ENCODE measurements around the gene UCKL1. TPM values are rescaled to one million over a fixed set of nuclear protein-coding genes. Genes with fewer than 3 reads are reported as not detected.

The UCKL1 gene
- total RNA-seq, 2 donors from 2014 or later, result 41.6 to 42.5 TPM

DNA sequence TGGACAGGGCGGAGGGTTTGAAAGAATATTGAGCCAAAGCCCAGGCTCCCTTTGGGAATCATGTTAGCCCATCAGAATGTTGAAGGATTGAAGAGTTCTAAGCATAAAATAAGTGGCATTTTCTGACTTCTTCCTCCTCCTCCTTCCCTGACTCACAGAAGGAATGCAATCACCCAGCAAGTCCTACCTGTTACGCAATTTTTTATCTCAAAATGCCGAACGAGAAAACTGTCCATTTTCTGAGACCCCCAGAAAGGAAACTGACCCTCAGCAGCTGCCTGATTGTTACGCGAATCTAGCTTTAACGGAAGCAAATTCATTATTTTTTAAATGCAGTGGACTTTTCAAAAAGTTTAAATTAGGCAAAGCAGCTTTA lies 66.0 kb downstream of the UCKL1 start:
- Mint-ChIP-seq H3K4me1 (peaks cover 5% of the 10 kb centered on the region), H3K36me3 (ENCODE audit: low read depth) (peaks cover 2% of the 10 kb centered on the region), H3K27ac (no peak overlapping the region), H3K27me3 (no peaks in the 10 kb centered on the region), H3K4me3 (no peak overlapping the region)
- H3K9me3 ChIP-seq (ENCODE audit: control insufficient read depth, low read length, poor library complexity, severe bottlenecking), result no peaks in the 10 kb centered on the region
- DNase-seq, result no peak
- ATAC-seq, result no peak

Other genes starting within 250 kb of the UCKL1 start
- 10 to 100 TPM; 44.0 to 53.2 TPM for gene ARFRP1, start 248.4 kb downstream of the UCKL1 start, total RNA-seq
- 10 to 100 TPM; 35.0 to 39.8 TPM for gene ZGPAT, start 248.4 kb downstream of the UCKL1 start, total RNA-seq
- 100 to 1,000 TPM; 156 to 179 TPM for gene LIME1, start 219.8 kb downstream of the UCKL1 start, total RNA-seq
- gene SLC2A4RG, start 216.6 kb downstream of the UCKL1 start, total RNA-seq, result 100 to 1,000 TPM in 1 of 2 donors, 10 to 100 TPM in 1; 98.1 to 103 TPM
- under 1 TPM; 0.21 to 0.72 TPM for gene ZBTB46, start 125.2 kb downstream of the UCKL1 start, total RNA-seq
- not detected for gene ABHD16B, start 94.9 kb downstream of the UCKL1 start, total RNA-seq
- 10 to 100 TPM; 26.9 to 29.9 TPM for gene TPD52L2, start 91.1 kb downstream of the UCKL1 start, total RNA-seq
- 10 to 100 TPM; 35.7 to 39.0 TPM for gene DNAJC5, start 61.3 kb downstream of the UCKL1 start, total RNA-seq
- gene ZNF512B, start 13.5 kb upstream of the UCKL1 start, total RNA-seq, result 10 to 100 TPM; 17.9 to 18.8 TPM
- 10 to 100 TPM; 17.2 to 20.2 TPM for gene SAMD10, start 23.2 kb upstream of the UCKL1 start, total RNA-seq
- 10 to 100 TPM; 63.8 to 64.9 TPM for gene PRPF6, start 24.7 kb upstream of the UCKL1 start, total RNA-seq
- gene C20orf204, start 79.8 kb upstream of the UCKL1 start, total RNA-seq, result 10 to 100 TPM in 1 of 2 donors, 1 to 10 TPM in 1; 7.8 to 10.4 TPM
- not detected for gene SOX18, start 93.2 kb upstream of the UCKL1 start, total RNA-seq
- 10 to 100 TPM; 20.0 to 21.0 TPM for gene TCEA2, start 106.8 kb upstream of the UCKL1 start, total RNA-seq
- 10 to 100 TPM; 42.8 to 50.9 TPM for gene RGS19, start 123.1 kb upstream of the UCKL1 start, total RNA-seq
- 1 to 10 TPM; 1.4 to 2.7 TPM for gene OPRL1, start 123.7 kb upstream of the UCKL1 start, total RNA-seq
- gene LKAAEAR1, start 128.0 kb upstream of the UCKL1 start, total RNA-seq, result not detected
- gene NPBWR2, start 151.1 kb upstream of the UCKL1 start, total RNA-seq, result not detected
- gene MYT1, start 208.0 kb upstream of the UCKL1 start, total RNA-seq, result not detected